ENCODE results near the gene CNPY1. TPM values are rescaled to one million over a fixed set of nuclear protein-coding genes. Genes with fewer than 3 reads are reported as not detected.

Gene CNPY1
- total RNA-seq, 1 donor from 2014 or later, result not detected

DNA sequence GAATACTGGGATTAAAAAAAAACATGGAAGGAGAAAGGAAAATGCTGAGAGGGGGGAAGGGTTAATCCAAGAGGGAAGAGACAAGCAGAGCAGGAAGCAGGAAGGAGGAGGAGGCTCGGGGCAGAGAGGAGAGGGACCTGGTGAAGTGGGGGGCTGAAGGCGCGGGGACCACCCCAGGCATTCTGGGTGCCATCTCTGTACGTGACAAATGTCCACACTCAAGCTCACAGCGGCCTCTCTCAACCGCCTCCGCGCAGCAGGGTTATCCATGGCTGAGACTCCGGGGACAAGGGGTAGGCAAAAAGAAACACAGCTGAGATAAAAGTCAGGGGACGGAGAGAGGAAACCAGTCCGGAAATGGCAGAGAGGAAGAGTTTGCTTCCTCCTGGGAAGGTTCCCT lies 54.5 kb downstream of the CNPY1 start:
- H3K27ac Mint-ChIP-seq (ENCODE audit: unreplicated experiment), result no peak overlapping the region
- no peak overlapping the region for H3K4me3 Mint-ChIP-seq (ENCODE audit: unreplicated experiment)
- H3K27me3 Mint-ChIP-seq (ENCODE audit: unreplicated experiment), result peaks cover 7% of the 10 kb centered on the region
- peaks cover 17% of the 10 kb centered on the region for H3K4me1 Mint-ChIP-seq (ENCODE audit: unreplicated experiment)
- DNase-seq (ENCODE audit: extremely low spot score, unreplicated experiment), result peak; percentile 75
- TF ChIP-seq, protein P1, sequence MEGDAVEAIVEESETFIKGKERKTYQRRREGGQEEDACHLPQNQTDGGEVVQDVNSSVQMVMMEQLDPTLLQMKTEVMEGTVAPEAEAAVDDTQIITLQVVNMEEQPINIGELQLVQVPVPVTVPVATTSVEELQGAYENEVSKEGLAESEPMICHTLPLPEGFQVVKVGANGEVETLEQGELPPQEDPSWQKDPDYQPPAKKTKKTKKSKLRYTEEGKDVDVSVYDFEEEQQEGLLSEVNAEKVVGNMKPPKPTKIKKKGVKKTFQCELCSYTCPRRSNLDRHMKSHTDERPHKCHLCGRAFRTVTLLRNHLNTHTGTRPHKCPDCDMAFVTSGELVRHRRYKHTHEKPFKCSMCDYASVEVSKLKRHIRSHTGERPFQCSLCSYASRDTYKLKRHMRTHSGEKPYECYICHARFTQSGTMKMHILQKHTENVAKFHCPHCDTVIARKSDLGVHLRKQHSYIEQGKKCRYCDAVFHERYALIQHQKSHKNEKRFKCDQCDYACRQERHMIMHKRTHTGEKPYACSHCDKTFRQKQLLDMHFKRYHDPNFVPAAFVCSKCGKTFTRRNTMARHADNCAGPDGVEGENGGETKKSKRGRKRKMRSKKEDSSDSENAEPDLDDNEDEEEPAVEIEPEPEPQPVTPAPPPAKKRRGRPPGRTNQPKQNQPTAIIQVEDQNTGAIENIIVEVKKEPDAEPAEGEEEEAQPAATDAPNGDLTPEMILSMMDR (IDR thresholded peaks at IDR 0.05), result no peak
- no peaks in the 10 kb centered on the region for H3K9me3 Mint-ChIP-seq (ENCODE audit: unreplicated experiment)
- H3K36me3 Mint-ChIP-seq (ENCODE audit: unreplicated experiment), result peaks cover 2% of the 10 kb centered on the region

GRCh38 chr7:155490697-155491628 lies 55.4 kb downstream of the CNPY1 start:
- Mint-ChIP-seq H3K9me3 (ENCODE audit: unreplicated experiment) (no peaks in the 10 kb centered on the region), H3K36me3 (ENCODE audit: unreplicated experiment) (peaks cover 2% of the 10 kb centered on the region), H3K4me3 (ENCODE audit: unreplicated experiment) (peak overlapping the region; percentile 66), H3K27ac (ENCODE audit: unreplicated experiment) (peak overlapping the region; percentile 90), H3K4me1 (ENCODE audit: unreplicated experiment) (peaks cover 17% of the 10 kb centered on the region), H3K27me3 (ENCODE audit: unreplicated experiment) (peaks cover 7% of the 10 kb centered on the region)
- TF ChIP-seq, protein P1 (IDR thresholded peaks at IDR 0.05), result no peak
- peak; percentile 87 for DNase-seq (ENCODE audit: extremely low spot score, unreplicated experiment)

GRCh38 chr7:155489862-155490696 lies 56.3 kb downstream of the CNPY1 start:
- H3K4me1 Mint-ChIP-seq (ENCODE audit: unreplicated experiment), result peaks cover 17% of the 10 kb centered on the region
- peaks cover 7% of the 10 kb centered on the region for H3K27me3 Mint-ChIP-seq (ENCODE audit: unreplicated experiment)
- peak overlapping the region; percentile 66 for H3K4me3 Mint-ChIP-seq (ENCODE audit: unreplicated experiment)
- no peaks in the 10 kb centered on the region for H3K9me3 Mint-ChIP-seq (ENCODE audit: unreplicated experiment)
- TF ChIP-seq, protein P1 (IDR thresholded peaks at IDR 0.05), result no peak
- peak; percentile 80 for DNase-seq (ENCODE audit: extremely low spot score, unreplicated experiment)
- H3K27ac Mint-ChIP-seq (ENCODE audit: unreplicated experiment), result peak overlapping the region; percentile 90
- peaks cover 2% of the 10 kb centered on the region for H3K36me3 Mint-ChIP-seq (ENCODE audit: unreplicated experiment)

- peak; percentile 80 for DNase-seq (ENCODE audit: extremely low spot score, unreplicated experiment)
- TF ChIP-seq, protein P1 (IDR thresholded peaks at IDR 0.05), result no peak
- no peaks in the 10 kb centered on the region for H3K9me3 Mint-ChIP-seq (ENCODE audit: unreplicated experiment)
- H3K4me1 Mint-ChIP-seq (ENCODE audit: unreplicated experiment), result peaks cover 17% of the 10 kb centered on the region
- peaks cover 7% of the 10 kb centered on the region for H3K27me3 Mint-ChIP-seq (ENCODE audit: unreplicated experiment)
- H3K36me3 Mint-ChIP-seq (ENCODE audit: unreplicated experiment), result peaks cover 2% of the 10 kb centered on the region
- H3K4me3 Mint-ChIP-seq (ENCODE audit: unreplicated experiment), result no peak overlapping the region
- no peak overlapping the region for H3K27ac Mint-ChIP-seq (ENCODE audit: unreplicated experiment)
These were observed 57.1 kb downstream of the CNPY1 start for GRCh38 chr7:155489158-155489840.

Measured in osteocyte (in vitro differentiated cells).